AG04449 (cell line): ENCODE data around the gene ABCB11.

Experiments used
- CTCF ChIA-PET: fragments of 350-600 bp; formaldehyde crosslinking; extraction: SDS; loops from one replicate; lab custom pipeline; 2021; ENCODE audit warnings: antibody characterized with exemption; lab: Yijun Ruan, JAX
- POLR2A ChIA-PET: fragments of 400-600, 350-600 bp; formaldehyde crosslinking; extraction: SDS; loops from one replicate; lab custom pipeline; 2020; ENCODE audit warnings: antibody characterized with exemption, inconsistent platforms; lab: Yijun Ruan, JAX
- DNase-seq: peaks from one replicate; pipeline ENCODE4 v3.0.0-alpha.2; 2010; ENCODE audit warnings: low read depth, low spot score
- H3K4me3 ChIP-seq: 2 replicates; pipeline ENCODE4 v1.5.1; 2011; ENCODE audit warnings: low read depth, mild to moderate bottlenecking, control low read depth, low read length
- CTCF ChIP-seq: IDR thresholded peaks from one replicate; pipeline ENCODE4 v1.5.1; 2011; ENCODE audit warnings: mild to moderate bottlenecking, moderate library complexity, low read length, control low read depth, inconsistent platforms; ENCODE audit not compliant: insufficient read depth; ENCODE audit errors: missing control alignments

The ABCB11 gene

DNA sequence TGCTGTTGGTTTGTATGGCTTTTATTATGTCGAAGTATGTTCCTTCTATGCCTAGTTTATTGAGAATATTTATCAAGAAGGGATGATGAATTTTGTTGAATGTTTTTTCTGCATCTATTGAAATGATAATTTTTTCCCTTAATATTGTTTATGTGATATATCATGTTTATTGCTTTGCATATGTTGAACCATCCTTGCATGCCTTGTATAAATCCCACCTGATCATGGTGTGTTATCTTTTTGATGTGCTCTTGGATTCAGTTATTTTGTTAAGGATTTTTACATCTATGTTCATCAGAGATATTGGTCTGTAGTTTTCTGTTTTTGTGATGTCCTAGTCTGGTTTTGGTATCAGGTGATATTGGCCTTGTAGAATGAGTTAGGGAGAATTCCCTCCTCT, 79.3 kb downstream of the ABCB11 start:
- TF ChIP-seq CTCF: no peak
- H3K4me3 ChIP-seq: no peak overlapping the region
- no peak for DNase-seq
- ChIA-PET CTCF (no interaction called here), POLR2A (no interaction called here)

DNA sequence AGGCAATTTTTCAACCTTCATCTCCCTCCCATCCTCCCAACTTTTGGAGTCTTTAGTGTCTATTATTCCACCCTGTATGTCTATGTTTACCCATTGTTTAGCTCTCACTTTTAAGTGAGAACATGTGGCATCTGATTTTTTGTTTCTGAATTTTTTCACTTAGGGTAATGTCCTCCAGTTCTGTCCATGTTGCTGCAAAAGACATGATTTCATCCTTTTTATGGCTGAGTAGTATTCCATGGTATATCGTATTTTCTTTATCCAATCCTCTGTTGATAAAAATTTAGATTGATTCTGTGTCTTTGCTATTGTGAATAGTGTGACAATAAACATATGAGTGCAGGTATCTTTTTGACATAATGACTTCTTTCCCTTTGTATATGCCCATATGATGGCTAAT, 81.8 kb downstream of the ABCB11 start:
- ChIA-PET CTCF (interaction anchor here (1.0 to 2.4 kb wide), 4 partner anchors 9 to 183 kb away, joined by 3 to 14 read pairs (median 4); no protein-coding TSS in a partner anchor), POLR2A (no interaction called here)
- no peak for DNase-seq
- no peak overlapping the region for H3K4me3 ChIP-seq
- TF ChIP-seq CTCF: no peak

DNA sequence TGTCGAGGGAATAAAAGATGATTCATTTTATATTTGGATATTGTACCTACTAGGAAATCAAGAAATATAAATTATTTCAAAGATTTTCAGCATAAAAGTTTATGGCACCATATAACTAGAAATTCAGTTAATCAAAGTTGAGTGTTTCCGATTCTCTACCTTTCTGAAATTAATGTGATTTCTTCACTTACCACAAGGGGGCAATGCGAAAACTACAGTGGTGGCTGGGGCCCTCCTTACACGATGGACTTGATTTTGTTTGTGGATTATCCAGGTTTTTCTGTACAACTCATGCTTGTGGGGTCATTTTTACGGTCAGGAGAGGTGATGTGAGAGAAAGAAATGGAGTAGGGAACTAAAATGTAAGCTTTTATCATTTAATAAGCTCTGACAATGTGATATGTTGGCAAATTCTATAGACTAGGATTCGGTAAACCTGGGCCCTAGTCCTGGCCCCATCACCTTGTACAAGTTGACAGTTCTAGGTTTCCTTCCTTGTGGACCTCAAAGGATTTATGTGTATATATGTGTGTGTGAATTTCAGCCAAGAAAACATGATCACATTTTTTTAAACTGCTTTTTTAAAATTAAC, 82.4 kb downstream of the ABCB11 start:
- CTCF ChIA-PET: interaction anchor here (1.0 to 2.4 kb wide), 5 partner anchors 9 to 183 kb away, joined by 3 to 14 read pairs (median 4); no protein-coding TSS in a partner anchor
- no peak for DNase-seq
- peak; percentile 48 for TF ChIP-seq CTCF

GRCh38 chr2:168945508-168945907, 85.6 kb downstream of the ABCB11 start:
- no peak overlapping the region for H3K4me3 ChIP-seq
- ChIA-PET POLR2A (no interaction called here), CTCF (no interaction called here)
- no peak for TF ChIP-seq CTCF
- no peak for DNase-seq

More for the DNA sequence above, 82.4 kb downstream of the ABCB11 start:
- H3K4me3 ChIP-seq: no peak overlapping the region
- POLR2A ChIA-PET: no interaction called here

GRCh38 chr2:168944065-168944464, 87.1 kb downstream of the ABCB11 start:
- ChIA-PET POLR2A (no interaction called here), CTCF (interaction anchor here (1.0 kb wide), 1 partner anchor 17 kb away, joined by 3 read pairs; no protein-coding TSS in a partner anchor)
- no peak overlapping the region for H3K4me3 ChIP-seq
- DNase-seq: no peak
- no peak for TF ChIP-seq CTCF

DNA sequence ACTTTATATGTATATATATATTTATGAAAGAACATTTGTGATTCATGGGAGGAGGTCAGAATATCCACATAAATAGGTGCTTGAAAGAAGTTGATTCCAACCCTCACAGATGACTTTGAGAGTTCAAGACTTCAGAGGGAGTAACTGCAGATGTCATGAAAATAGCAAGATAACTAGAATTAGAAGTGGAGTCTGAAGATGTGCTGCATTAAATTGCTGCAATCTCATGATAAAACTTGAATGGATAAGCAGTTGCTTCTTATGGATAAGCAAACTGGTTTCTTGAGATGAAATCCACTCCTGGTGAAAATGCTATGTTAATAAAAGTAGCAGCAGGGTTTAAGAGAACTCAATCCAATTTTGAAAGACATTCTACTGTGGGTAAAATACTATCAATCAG, 89.8 kb downstream of the ABCB11 start:
- TF ChIP-seq CTCF: no peak
- no peak for DNase-seq
- CTCF ChIA-PET: no interaction called here
- H3K4me3 ChIP-seq: no peak overlapping the region
- POLR2A ChIA-PET: no interaction called here
